Measurements from ENCODE around the gene ZNF641. TPM values are rescaled to one million over a fixed set of nuclear protein-coding genes. Genes with fewer than 3 reads are reported as not detected.

Gene ZNF641
- total and polyA plus RNA-seq, 2 of the 13 experiments (the other 11 are each of a cell fraction or from before 2014, with no cell fraction given), result 4.4 to 6.6 TPM

GRCh38 chr12:48351022-48351708, 446 bp upstream of the ZNF641 start (continued):
- TF ChIP-seq ZNF687 (CRISPR knock-in tag; IDR thresholded peaks at IDR 0.05) (peak; percentile 27; the same call in 1 of the 2 replicates), ZKSCAN1 (IDR thresholded peaks at IDR 0.05; ENCODE audit: low read length) (no peak), HDAC2 (CRISPR knock-in tag; IDR thresholded peaks at IDR 0.05) (peak; percentile 48; the same call in 1 of the 2 replicates), TEF (CRISPR knock-in tag; IDR thresholded peaks at IDR 0.05) (peak; percentile 75; the same call in 1 of the 2 replicates), ZNF205 (CRISPR knock-in tag; IDR thresholded peaks at IDR 0.05) (peak; percentile 38; the same call in 1 of the 2 replicates), ZNF777 (CRISPR knock-in tag; IDR thresholded peaks at IDR 0.05) (peak; percentile 41; the same call in 1 of the 2 replicates), MYC (CRISPR knock-in tag; IDR thresholded peaks at IDR 0.05; ENCODE audit: borderline replicate concordance) (no peak), NFKB2 (CRISPR knock-in tag; IDR thresholded peaks at IDR 0.05; ENCODE audit: borderline replicate concordance) (peak; percentile 35; the same call in 1 of the 2 replicates), GATAD2A (CRISPR knock-in tag; IDR thresholded peaks at IDR 0.05) (peak; percentile 47), ZNF549 (CRISPR knock-in tag; IDR thresholded peaks at IDR 0.05) (no peak), SKI (IDR thresholded peaks at IDR 0.05; ENCODE audit: partially characterized antibody) (peak; percentile 11), IKZF5 (CRISPR knock-in tag; IDR thresholded peaks at IDR 0.05) (0 out of 2 replicates have a peak, but pooled peaks have one; percentile 46), ZSCAN9 (CRISPR knock-in tag; IDR thresholded peaks at IDR 0.05; ENCODE audit: borderline replicate concordance) (0 out of 2 replicates have a peak, but pooled peaks have one; percentile 52), ZNF563 (CRISPR knock-in tag; IDR thresholded peaks at IDR 0.05) (0 out of 2 replicates have a peak, but pooled peaks have one; percentile 36), MAX (IDR thresholded peaks at IDR 0.05) (no peak; the same call in 1 of the 2 replicates)
- TF ChIP-seq, protein P1, sequence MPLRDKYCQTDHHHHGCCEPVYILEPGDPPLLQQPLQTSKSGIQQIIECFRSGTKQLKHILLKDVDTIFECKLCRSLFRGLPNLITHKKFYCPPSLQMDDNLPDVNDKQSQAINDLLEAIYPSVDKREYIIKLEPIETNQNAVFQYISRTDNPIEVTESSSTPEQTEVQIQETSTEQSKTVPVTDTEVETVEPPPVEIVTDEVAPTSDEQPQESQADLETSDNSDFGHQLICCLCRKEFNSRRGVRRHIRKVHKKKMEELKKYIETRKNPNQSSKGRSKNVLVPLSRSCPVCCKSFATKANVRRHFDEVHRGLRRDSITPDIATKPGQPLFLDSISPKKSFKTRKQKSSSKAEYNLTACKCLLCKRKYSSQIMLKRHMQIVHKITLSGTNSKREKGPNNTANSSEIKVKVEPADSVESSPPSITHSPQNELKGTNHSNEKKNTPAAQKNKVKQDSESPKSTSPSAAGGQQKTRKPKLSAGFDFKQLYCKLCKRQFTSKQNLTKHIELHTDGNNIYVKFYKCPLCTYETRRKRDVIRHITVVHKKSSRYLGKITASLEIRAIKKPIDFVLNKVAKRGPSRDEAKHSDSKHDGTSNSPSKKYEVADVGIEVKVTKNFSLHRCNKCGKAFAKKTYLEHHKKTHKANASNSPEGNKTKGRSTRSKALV (CRISPR knock-in tag; IDR thresholded peaks at IDR 0.05), result peak; percentile 55; the same call in 1 of the 2 replicates
- TF ChIP-seq, protein P2, sequence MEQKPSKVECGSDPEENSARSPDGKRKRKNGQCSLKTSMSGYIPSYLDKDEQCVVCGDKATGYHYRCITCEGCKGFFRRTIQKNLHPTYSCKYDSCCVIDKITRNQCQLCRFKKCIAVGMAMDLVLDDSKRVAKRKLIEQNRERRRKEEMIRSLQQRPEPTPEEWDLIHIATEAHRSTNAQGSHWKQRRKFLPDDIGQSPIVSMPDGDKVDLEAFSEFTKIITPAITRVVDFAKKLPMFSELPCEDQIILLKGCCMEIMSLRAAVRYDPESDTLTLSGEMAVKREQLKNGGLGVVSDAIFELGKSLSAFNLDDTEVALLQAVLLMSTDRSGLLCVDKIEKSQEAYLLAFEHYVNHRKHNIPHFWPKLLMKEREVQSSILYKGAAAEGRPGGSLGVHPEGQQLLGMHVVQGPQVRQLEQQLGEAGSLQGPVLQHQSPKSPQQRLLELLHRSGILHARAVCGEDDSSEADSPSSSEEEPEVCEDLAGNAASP (CRISPR knock-in tag; IDR thresholded peaks at IDR 0.05; ENCODE audit: borderline replicate concordance), result peak; percentile 29; the same call in 1 of the 2 replicates
- TF ChIP-seq, protein P3, sequence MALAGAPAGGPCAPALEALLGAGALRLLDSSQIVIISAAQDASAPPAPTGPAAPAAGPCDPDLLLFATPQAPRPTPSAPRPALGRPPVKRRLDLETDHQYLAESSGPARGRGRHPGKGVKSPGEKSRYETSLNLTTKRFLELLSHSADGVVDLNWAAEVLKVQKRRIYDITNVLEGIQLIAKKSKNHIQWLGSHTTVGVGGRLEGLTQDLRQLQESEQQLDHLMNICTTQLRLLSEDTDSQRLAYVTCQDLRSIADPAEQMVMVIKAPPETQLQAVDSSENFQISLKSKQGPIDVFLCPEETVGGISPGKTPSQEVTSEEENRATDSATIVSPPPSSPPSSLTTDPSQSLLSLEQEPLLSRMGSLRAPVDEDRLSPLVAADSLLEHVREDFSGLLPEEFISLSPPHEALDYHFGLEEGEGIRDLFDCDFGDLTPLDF (CRISPR knock-in tag; IDR thresholded peaks at IDR 0.05), result no peak

All from HepG2 (cell line).